Kidney (tissue), 14 donors: ENCODE results near the gene TCERG1L. TPM values are rescaled to one million over a fixed set of nuclear protein-coding genes. Genes with fewer than 3 reads are reported as not detected.

Experiments
- DNase-seq, 5 donors: peaks; one replicate each; pipeline ENCODE4 v3.0.0-alpha.2; 2013 to 2020
- FAIRE-seq: peaks from 2 replicates; lab custom pipeline; 2012; peaks lifted over from hg19 to GRCh38; lab: Jason Lieb, UNC
- H3K27ac ChIP-seq, 2 donors: one replicate each; pipeline ENCODE4 v1.7.0; 2013; ENCODE audit warnings: low read depth in 2 of 2, low read length in 2 of 2, inconsistent platforms in 1 of 2
- H3K27me3 ChIP-seq: one replicate; pipeline ENCODE4 v1.7.1; 2013; ENCODE audit warnings: low read length, inconsistent platforms; ENCODE audit not compliant: control insufficient read depth, insufficient read depth
- H3K36me3 ChIP-seq, 3 donors: one replicate each; pipeline versions ENCODE4 v1.7.0 to v1.7.1; 2013; ENCODE audit warnings: low read length in 3 of 3, control low read depth in 1 of 3, inconsistent platforms in 1 of 3; ENCODE audit not compliant: insufficient read depth in 3 of 3, control insufficient read depth in 2 of 3
- H3K4me1 ChIP-seq, 3 donors: one replicate each; pipeline versions ENCODE4 v1.7.0 to v1.7.1; 2013; ENCODE audit warnings: low read length in 3 of 3, inconsistent platforms in 1 of 3, low read depth in 1 of 3; ENCODE audit not compliant: control insufficient read depth in 2 of 3, insufficient read depth in 2 of 3
- H3K4me3 ChIP-seq, 3 donors: one replicate each; pipeline versions ENCODE4 v1.7.0 to v1.8.1; 2013; ENCODE audit warnings: low read length in 3 of 3, control low read depth in 1 of 3, inconsistent platforms in 1 of 3
- H3K9ac ChIP-seq, 3 donors: one replicate each; pipeline versions ENCODE4 v1.7.0 to v1.7.1; 2013; ENCODE audit warnings: low read length in 3 of 3, control low read depth in 1 of 3, inconsistent platforms in 1 of 3
- H3K9me3 ChIP-seq, 3 donors: one replicate each; pipeline versions ENCODE4 v1.7.0 to v1.7.1; 2013; ENCODE audit warnings: low read length in 3 of 3, control low read depth in 1 of 3, inconsistent platforms in 1 of 3; ENCODE audit not compliant: control insufficient read depth in 2 of 3, insufficient read depth in 1 of 3
- intact Hi-C: fragments of 100-400 bp; cut with DNase I; formaldehyde crosslinking; loops from one replicate; pipeline ENCODE4 v1.11.1; 2022
- polyA plus RNA-seq: library from polyadenylated mRNA; stranded (reverse); fragments of 350-450 nt; fragmentation: Illumina TruSeq; extraction: RNeasy Lipid Tissue Mini Kit (QIAGEN cat#74804); gene quantifications from one replicate; pipeline ENCODE4 v1.2.3, GENCODE V29; 2014; ENCODE audit warnings: low read depth, low replicate concordance; ENCODE audit not compliant: insufficient read depth
- total RNA-seq: library from RNA; stranded (reverse); fragmentation: NEBNext Ultra II Directional; extraction: Animal tissue kit (Norgen Biotek cat#: 25700); gene quantifications from one replicate; pipeline ENCODE4 v1.2.1, GENCODE V29; 2021
- TF ChIP-seq, protein P1 (sequence below): IDR thresholded peaks from 3 replicates; pipeline ENCODE4 v1.5.1; 2012; ENCODE audit warnings: mild to moderate bottlenecking, moderate library complexity, borderline replicate concordance; ENCODE audit not compliant: insufficient read depth; ENCODE audit errors: extremely low read depth
- donor health status: control.
- donor health status: control.
- donor health status: control.
- donor health status: control.
- donor health status: control.
- donor health status: DM: yes; HTN: yes; CAD: no.
- donor health status: Normal renal cell carcinoma (clear cell type).

The TCERG1L gene
- total and polyA plus RNA-seq, 2 donors from 2014 or later, result not detected

DNA sequence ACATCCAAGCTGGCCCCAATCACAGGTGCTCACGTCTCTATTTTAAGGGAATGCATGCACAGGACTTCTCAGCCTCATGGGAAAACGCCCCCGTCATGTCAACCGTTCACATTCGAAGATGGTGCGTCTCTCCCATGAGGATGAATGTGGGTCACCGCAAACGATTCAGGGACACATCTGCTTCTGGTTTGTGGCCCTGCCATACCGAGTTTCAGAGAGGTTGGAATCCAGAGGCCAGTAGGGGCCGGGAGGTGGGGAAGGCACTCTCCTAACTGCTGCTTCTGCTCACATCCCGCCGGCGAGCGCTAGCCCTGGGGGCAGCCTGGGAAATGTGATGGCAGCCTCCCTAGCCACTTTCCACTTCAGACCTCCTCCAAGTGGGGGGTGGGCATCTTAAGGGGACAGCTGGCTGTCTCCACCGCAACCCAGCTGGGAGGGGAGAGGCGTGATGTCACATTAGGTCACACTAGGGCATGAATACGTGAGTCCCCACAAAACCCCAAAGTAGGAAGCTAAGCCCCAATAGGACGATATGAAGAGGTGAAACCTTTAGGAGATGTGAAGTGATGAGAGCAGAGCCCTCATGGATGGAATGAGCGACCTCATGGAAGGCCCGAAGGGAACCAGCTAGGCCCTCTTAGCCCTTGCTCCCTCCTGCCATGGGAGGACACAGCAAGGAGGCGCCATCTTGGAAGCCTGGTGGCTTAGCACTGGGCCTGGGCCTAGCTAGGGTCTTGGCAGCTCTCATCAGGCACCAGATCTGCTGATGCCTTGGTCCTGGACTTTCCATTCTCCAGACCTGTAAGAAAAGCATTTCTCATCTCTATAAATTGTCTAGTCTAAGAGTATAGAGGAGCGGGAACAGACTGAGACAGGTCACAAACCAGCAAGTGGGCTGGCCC is 107.8 kb downstream of the TCERG1L start:
- no peak for FAIRE-seq

DNA sequence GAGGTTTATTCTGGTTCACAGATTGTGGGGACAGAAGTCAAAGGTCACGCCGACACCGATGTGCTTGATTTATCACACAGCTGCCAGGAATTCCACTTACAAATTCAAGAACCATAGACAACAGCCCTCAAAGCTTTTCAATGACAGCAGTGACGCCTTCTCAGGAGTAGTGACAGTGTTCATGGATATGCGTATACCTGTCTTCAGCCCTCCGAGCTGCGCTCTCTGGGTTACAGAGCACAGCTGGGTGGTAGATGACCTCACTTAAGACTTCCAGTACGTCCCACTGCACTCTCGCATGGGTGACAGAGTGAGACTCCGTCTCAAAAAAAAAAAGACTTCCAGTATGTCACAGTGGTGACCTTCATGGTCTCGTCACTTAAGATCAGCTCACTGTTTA is 108.5 kb downstream of the TCERG1L start:
- Histone ChIP-seq H3K27ac (no peak overlapping the region), H3K4me3 (no peak overlapping the region), H3K4me1 (no peaks in the 10 kb centered on the region), H3K36me3 (no peaks in the 10 kb centered on the region), H3K27me3 (no peaks in the 10 kb centered on the region), H3K9me3 (no peaks in the 10 kb centered on the region), H3K9ac (no peak overlapping the region)
- TF ChIP-seq, protein P1, sequence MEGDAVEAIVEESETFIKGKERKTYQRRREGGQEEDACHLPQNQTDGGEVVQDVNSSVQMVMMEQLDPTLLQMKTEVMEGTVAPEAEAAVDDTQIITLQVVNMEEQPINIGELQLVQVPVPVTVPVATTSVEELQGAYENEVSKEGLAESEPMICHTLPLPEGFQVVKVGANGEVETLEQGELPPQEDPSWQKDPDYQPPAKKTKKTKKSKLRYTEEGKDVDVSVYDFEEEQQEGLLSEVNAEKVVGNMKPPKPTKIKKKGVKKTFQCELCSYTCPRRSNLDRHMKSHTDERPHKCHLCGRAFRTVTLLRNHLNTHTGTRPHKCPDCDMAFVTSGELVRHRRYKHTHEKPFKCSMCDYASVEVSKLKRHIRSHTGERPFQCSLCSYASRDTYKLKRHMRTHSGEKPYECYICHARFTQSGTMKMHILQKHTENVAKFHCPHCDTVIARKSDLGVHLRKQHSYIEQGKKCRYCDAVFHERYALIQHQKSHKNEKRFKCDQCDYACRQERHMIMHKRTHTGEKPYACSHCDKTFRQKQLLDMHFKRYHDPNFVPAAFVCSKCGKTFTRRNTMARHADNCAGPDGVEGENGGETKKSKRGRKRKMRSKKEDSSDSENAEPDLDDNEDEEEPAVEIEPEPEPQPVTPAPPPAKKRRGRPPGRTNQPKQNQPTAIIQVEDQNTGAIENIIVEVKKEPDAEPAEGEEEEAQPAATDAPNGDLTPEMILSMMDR, result no peak
- intact Hi-C loops, result no loop called here
- no peak for FAIRE-seq
- peak in 2 of 5 donors; percentile 12 to 22 for DNase-seq

More for the DNA sequence above, 107.8 kb downstream of the TCERG1L start:
- DNase-seq, result peak in 2 of 5 donors; percentile 13 to 42
- no peaks in the 10 kb centered on the region for H3K27me3 ChIP-seq
- no peak overlapping the region for H3K4me3 ChIP-seq
- TF ChIP-seq, protein P1, result no peak
- no peaks in the 10 kb centered on the region for H3K4me1 ChIP-seq
- H3K36me3 ChIP-seq, result no peaks in the 10 kb centered on the region
- no peak overlapping the region for H3K27ac ChIP-seq
- H3K9me3 ChIP-seq, result no peaks in the 10 kb centered on the region
- intact Hi-C loops, result no loop called here
- no peak overlapping the region for H3K9ac ChIP-seq

DNA sequence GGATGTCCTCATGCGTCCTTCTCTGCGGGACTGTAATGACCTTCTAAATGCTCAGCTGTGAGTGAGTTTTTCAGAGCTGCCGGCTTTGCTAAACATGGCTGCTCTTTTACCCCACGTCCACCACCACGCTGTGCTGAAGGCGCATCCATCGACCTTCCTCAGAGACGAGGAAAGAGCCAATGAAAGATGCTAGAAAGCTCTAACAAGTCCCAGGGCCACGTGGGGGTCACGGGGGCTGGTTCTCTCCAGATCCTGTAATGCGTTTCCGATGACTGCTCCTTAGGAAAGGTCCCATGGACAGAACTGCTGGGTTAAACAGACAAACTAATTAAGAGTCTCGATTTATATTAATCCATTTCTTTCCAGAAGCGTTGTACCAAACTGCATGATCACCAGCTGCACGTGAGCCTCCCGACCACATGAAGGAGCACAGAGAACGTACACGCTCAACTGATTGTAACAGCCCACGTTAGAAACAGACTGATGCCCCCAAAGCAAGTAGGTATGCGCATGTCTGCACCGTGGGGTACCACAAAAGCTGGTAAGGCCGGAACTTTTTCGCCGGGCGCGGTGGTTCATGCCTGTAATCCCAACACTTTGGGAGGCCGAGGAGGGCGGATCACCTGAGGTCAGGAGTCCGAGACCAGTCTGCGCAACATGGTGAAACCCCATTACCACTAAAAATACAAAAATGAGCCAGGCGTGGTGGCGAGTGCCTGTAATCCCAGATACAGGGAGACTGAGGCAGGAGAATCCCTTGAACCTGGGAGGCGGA is 109.6 kb downstream of the TCERG1L start:
- intact Hi-C loops, result no loop called here
- FAIRE-seq, result no peak
- Histone ChIP-seq H3K9ac (no peak overlapping the region), H3K27ac (no peak overlapping the region), H3K36me3 (no peaks in the 10 kb centered on the region), H3K9me3 (no peaks in the 10 kb centered on the region), H3K27me3 (no peaks in the 10 kb centered on the region), H3K4me3 (no peak overlapping the region), H3K4me1 (no peaks in the 10 kb centered on the region)
- peak in 2 of 5 donors; percentile 16 to 43 for DNase-seq
- TF ChIP-seq, protein P1, result no peak
